ENCODE measurements around the gene SGMS1.

Gene SGMS1

GRCh38 chr10:50394832-50395231 is 228.9 kb downstream of the SGMS1 start:
- no peak overlapping the region for H3K4me3 ChIP-seq (replicated peaks in 1 of 2; ENCODE audit: low read depth in 2 of 2, low read length in 2 of 2)
- DNase-seq (ENCODE audit: low read depth in 2 of 2) = peak; percentile 55 to 64
- TF ChIP-seq, protein P1, sequence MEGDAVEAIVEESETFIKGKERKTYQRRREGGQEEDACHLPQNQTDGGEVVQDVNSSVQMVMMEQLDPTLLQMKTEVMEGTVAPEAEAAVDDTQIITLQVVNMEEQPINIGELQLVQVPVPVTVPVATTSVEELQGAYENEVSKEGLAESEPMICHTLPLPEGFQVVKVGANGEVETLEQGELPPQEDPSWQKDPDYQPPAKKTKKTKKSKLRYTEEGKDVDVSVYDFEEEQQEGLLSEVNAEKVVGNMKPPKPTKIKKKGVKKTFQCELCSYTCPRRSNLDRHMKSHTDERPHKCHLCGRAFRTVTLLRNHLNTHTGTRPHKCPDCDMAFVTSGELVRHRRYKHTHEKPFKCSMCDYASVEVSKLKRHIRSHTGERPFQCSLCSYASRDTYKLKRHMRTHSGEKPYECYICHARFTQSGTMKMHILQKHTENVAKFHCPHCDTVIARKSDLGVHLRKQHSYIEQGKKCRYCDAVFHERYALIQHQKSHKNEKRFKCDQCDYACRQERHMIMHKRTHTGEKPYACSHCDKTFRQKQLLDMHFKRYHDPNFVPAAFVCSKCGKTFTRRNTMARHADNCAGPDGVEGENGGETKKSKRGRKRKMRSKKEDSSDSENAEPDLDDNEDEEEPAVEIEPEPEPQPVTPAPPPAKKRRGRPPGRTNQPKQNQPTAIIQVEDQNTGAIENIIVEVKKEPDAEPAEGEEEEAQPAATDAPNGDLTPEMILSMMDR (IDR thresholded peaks at IDR 0.05; ENCODE audit: low read depth, low read length) = no peak

DNA sequence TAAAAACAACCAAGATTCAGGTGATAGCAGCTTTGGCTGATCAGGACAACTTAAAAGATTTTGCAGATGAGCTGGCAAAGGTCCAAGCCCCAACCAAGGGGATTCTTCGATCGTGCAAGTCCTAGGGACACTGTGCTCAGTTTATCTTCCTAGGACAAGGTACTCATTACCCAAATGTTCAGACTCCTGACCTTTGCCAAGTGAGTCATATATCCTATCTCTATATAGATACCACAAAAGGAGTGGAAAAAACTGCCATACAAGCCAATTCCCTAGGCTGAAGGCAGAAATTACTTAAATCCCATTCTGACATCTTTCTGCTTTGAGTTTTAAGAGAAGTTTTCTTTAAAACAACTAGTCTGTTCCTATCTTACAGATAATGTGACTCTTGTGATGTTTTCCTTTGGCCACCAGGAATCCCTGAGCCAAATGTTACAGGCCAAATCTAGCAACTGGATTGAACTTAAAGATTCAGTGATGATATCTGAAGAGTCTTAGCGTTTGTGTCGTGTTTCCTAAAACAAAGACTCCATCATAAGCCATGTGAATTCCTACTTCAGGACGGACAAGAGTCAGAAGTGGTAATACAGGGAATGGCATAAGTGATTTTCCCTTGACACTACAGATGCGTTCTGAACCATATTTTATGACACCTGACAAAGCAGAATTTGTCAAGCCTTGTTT is 229.8 kb downstream of the SGMS1 start:
- no peak overlapping the region for H3K4me3 ChIP-seq (replicated peaks in 1 of 2; ENCODE audit: low read depth in 2 of 2, low read length in 2 of 2)
- TF ChIP-seq, protein P1 (IDR thresholded peaks at IDR 0.05; ENCODE audit: low read depth, low read length) = no peak
- DNase-seq (ENCODE audit: low read depth in 2 of 2) = peak; percentile 62 to 68

DNA sequence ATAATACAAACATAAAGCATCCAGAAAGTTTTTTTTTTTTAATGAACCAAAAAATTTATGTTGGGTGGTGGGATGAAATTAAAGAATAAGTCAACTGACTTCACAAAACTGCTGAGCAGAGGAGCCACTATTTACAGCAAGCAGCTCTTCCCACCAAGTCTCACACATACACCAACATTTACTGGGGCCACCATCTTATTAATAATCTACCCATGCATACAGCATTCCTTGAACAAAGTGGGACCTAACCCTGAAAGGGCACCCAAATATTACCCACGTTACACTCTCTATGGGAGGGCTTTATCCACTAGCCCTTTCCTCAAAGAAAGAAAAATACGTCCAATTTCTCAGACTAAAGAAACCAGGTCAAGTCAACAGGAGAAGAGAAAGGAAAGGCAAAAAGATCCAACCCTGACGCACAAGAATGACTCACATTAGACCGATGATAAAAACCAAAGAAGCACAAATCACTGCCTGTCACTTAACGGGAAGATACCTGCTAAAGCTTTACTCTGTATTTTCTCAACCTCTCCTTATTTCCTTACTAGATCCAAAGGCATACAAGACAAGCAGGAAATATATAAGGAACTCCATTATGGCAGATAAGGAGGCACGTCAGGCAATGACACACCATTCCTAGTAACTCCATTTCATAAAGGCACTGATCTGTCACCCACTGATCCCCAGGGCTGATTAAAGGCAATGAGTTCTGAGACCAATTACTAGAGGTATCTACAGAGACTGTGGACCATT is 230.6 kb downstream of the SGMS1 start:
- peak overlapping the region in 1 of 2 donors; percentile 18 for H3K4me3 ChIP-seq (replicated peaks in 1 of 2; ENCODE audit: low read depth in 2 of 2, low read length in 2 of 2)
- DNase-seq (ENCODE audit: low read depth in 2 of 2) = peak; percentile 64 to 79
- TF ChIP-seq, protein P1 (IDR thresholded peaks at IDR 0.05; ENCODE audit: low read depth, low read length) = no peak

DNA sequence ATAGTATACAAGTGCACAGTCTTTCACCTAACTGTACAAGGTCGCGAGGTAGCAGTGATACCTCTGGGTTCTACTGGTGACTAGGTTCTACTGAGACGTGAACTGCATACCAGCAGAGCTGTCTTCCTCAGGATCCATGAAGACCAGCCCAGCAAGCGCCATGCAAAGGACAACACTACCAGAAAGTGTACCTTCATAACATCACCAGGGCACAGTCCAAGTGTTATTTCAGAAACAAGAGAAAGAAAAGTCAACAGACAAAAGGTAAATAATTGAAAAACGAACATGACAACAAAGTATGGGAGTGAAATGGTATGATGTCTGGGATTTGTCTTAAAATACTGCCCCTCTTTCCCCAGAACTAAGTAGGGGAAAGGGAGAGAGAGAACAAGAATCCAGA is 231.3 kb downstream of the SGMS1 start:
- TF ChIP-seq, protein P1 (IDR thresholded peaks at IDR 0.05; ENCODE audit: low read depth, low read length) = no peak
- no peak overlapping the region for H3K4me3 ChIP-seq (replicated peaks in 1 of 2; ENCODE audit: low read depth in 2 of 2, low read length in 2 of 2)
- no peak for DNase-seq (ENCODE audit: low read depth in 2 of 2)

DNA sequence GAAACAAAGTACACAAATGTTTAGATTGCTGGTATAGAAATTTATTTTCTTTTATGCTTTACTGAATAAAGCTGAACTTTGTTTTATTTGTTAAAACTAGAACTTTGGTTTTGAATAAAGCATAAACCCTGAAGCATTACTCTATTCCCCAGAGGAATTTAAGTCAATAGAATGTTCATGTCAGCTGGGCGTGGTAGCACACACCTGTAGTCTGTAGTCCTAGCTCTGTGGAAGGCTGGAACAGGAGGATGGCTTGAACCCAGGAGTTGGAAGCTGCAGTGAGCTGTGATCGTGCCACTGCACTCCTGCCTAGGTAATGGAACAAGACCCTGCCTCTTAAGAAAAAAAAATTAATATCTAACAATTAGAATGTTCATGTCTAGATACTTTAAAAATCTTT is 233.5 kb downstream of the SGMS1 start:
- TF ChIP-seq, protein P1 (IDR thresholded peaks at IDR 0.05; ENCODE audit: low read depth, low read length) = no peak

DNA sequence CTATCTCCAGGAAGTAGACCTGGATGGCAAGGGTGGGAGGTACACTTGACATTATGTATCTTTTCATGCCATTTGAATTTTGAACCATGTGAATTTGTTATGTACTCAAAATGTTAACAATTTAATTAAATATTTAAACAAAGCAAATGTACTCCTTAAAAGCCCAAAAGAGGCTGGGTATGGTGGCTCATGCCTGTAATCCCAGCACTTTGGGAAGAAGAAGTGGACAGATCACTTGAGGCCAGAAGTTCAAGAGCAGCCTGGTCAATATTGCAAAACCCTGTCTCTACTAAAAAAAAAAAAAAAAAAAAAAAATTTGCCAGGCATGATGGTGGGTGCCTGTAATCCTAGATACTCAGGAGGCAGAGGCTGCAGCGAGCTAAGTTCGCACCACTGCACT is 235.6 kb downstream of the SGMS1 start:
- no peak for DNase-seq (ENCODE audit: low read depth in 2 of 2)
- TF ChIP-seq, protein P1 (IDR thresholded peaks at IDR 0.05; ENCODE audit: low read depth, low read length) = no peak
- no peak overlapping the region for H3K4me3 ChIP-seq (replicated peaks in 1 of 2; ENCODE audit: low read depth in 2 of 2, low read length in 2 of 2)

More for the DNA sequence above, 233.5 kb downstream of the SGMS1 start:
- H3K4me3 ChIP-seq (replicated peaks in 1 of 2; ENCODE audit: low read depth in 2 of 2, low read length in 2 of 2) = no peak overlapping the region
- no peak for DNase-seq (ENCODE audit: low read depth in 2 of 2)
